Epithelial cell of proximal tubule (primary cell): ENCODE measurements around the gene EVI2A. TPM values are rescaled to one million over a fixed set of nuclear protein-coding genes. Genes with fewer than 3 reads are reported as not detected.

Experiments used
- DNase-seq: peaks from one replicate; pipeline ENCODE4 v3.0.0-alpha.2; 2011; ENCODE audit warnings: low read depth
- H3K4me3 ChIP-seq: 2 replicates; pipeline ENCODE4 v1.5.1; 2011; ENCODE audit warnings: low read depth, mild to moderate bottlenecking, low read length
- total RNA-seq: library from RNA; depleted of rRNA; stranded (reverse); fragments of >200 nt; gene quantifications from 2 replicates; pipeline ENCODE4 v1.2.3, GENCODE V29; 2015
- TF ChIP-seq, protein P1 (sequence below): conservative IDR thresholded peaks from 2 replicates; pipeline ENCODE4 v1.5.1; 2012; ENCODE audit warnings: low read depth, mild to moderate bottlenecking, low read length

Gene EVI2A, protein sequence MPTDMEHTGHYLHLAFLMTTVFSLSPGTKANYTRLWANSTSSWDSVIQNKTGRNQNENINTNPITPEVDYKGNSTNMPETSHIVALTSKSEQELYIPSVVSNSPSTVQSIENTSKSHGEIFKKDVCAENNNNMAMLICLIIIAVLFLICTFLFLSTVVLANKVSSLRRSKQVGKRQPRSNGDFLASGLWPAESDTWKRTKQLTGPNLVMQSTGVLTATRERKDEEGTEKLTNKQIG
- total RNA-seq = 0.29 TPM in 1 of 2 replicates, not detected in the other

DNA sequence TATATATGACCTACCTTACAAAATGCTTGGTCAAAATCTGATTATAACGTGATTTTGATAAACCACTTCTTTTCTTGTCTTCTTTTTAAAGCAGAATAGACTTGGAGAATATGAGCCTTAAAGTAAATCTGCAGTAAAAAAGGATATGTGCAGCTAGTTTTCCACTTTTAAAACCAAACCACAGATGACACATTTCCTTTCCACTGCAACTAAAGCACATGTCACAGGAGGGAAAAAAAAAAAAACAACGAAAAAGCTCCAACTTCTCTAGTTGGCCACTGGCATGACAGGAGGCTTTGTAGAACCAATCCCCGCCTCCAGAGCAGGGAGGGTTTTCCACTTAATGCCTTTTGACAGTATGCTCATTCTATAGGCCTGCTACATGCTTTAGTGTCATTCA lies at the start of gene EVI2A:
Gene EVI2A, minus strand, starts transcription at position 142 of the 400 bp plus-strand sequence. CDS start 2,609 bp downstream, outside the sequence.
- no peak for DNase-seq
- no peak within 1 kb of the TSS for H3K4me3 ChIP-seq
- TF ChIP-seq, protein P1, sequence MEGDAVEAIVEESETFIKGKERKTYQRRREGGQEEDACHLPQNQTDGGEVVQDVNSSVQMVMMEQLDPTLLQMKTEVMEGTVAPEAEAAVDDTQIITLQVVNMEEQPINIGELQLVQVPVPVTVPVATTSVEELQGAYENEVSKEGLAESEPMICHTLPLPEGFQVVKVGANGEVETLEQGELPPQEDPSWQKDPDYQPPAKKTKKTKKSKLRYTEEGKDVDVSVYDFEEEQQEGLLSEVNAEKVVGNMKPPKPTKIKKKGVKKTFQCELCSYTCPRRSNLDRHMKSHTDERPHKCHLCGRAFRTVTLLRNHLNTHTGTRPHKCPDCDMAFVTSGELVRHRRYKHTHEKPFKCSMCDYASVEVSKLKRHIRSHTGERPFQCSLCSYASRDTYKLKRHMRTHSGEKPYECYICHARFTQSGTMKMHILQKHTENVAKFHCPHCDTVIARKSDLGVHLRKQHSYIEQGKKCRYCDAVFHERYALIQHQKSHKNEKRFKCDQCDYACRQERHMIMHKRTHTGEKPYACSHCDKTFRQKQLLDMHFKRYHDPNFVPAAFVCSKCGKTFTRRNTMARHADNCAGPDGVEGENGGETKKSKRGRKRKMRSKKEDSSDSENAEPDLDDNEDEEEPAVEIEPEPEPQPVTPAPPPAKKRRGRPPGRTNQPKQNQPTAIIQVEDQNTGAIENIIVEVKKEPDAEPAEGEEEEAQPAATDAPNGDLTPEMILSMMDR = no peak

DNA sequence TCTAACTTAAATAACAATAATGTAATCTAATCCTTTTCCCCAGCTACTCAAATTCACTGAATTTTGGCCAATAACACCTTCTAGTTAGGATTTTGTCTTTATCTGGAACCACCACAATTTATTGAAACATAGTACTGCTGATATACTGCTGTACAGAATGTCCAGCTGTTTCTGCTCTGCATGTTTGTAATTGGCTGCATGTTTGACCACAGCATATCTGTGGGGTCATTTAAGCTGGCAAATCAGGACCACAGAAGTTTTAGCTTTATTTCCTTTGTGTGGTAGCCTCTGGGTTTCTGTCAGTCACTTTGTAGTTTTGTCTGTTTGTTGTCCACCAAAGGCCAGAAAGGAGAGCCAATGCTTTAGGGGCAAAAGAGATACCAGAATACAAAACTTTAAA lies 47.8 kb upstream of the EVI2A start:
- H3K4me3 ChIP-seq = no peak overlapping the region
- no peak for DNase-seq
- TF ChIP-seq, protein P1 = no peak

DNA sequence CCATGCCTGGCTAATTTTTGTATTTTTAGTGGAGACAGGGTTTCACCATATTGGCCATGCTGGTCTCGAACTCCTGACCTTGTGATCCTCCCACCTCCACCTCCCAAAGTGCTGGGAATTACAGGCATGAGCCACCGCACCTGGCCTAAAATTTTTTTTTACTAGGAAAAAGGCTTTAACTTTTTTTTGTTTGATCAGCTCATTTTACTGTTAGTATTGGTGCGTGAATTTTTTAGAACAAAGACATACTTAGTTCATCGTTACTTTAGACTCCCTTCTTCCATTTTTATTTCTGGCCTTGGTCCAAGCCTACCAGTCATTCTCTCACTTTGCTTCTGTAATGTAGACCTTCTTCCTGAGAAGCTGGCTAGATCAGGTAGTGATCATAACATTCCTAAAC lies 44.7 kb upstream of the EVI2A start:
- no peak overlapping the region for H3K4me3 ChIP-seq
- no peak for DNase-seq
- TF ChIP-seq, protein P1 = no peak

DNA sequence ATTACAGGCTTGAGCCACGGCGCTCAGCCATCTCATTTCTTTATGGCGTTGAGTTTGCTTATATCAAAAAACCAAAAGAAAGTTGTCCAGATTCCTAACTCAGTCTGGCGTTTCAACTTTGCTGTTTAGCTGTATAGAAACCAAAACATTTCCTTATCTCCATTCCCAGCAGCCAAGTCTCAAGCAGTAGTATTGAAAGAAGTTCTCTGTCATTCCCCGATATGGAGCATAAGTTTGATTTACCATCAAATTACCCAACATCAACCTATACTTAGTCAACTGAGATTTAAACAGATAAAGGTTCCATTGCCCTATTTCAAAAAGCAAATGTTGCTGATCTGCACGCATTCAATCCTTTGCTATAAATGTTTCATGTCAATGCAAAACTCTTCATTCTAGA lies 42.6 kb upstream of the EVI2A start:
- TF ChIP-seq, protein P1 = no peak
- no peak for DNase-seq
- H3K4me3 ChIP-seq = no peak overlapping the region

DNA sequence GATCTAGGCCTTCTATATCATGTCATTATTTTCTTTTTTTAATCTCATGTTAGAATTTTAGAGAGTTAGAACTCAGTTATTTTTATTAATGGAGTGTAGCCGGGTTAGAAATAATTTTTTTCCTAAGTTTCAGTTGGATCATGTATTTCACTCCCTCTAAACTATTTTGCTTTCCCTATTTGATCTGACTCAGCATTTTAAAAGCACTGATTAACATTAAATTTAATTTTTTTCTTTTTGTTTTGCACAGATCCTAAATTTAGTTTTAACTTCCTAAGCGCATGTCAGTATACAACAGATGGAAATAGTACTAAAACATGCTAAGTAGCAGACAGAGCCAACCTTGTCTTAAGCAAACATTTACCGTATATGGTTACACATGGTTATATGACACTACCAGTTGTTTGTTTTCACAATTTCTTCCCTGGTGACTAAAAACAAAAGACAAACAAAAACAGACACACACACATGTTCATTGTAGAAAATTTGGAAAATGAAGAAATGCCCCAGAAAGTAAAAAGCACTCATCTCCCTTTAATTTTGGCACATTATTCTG lies 36.5 kb upstream of the EVI2A start:
- DNase-seq = no peak
- TF ChIP-seq, protein P1 = no peak
- H3K4me3 ChIP-seq = no peak overlapping the region

DNA sequence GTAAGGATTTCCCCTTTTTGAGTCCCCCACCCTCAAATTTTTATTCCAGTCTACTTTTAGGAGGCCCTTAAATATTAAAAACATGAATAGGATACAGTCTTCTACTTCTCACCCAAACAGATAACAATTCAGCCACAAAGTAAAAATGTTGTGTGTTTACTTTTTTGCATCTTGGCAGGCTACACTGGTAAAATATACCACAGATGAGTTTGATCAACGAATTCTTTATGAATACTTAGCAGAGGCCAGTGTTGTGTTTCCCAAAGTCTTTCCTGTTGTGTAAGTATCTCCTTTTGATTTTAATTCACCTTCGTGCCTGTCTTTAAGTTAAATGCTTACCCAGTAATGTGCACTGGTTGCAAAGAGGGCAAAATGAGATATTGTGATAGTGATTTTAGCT lies 35.7 kb upstream of the EVI2A start:
- no peak overlapping the region for H3K4me3 ChIP-seq
- TF ChIP-seq, protein P1 = no peak
- no peak for DNase-seq

DNA sequence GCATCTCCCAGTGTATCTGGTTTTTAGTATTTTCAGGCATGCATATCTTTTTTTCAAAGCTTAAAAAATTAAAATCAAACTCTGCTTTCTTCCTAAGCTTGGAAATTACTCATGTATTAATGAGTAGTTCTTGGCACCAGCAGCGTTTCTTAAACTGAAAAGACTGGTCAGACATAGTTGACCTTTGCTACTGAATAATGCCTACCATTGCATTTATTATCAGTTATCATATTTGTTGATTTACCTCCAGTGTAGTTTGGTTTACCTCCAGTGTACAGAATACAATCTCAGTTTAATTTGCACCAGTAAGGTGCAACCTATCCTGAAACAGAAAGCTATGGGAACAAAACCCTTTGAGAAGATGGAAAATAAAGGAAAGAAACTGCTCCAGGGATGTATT lies 34.5 kb upstream of the EVI2A start:
- TF ChIP-seq, protein P1 = no peak
- no peak overlapping the region for H3K4me3 ChIP-seq
- no peak for DNase-seq
